ENCODE data around the gene ZNF793.

ZNF793 gene

GRCh38 chr19:37511186-37511585 lies 4.4 kb downstream of the ZNF793 start:
- in situ Hi-C loops (cut with MboI; ENCODE audit: low sequenced_read_pairs, unreplicated experiment) = no loop called here
- TF ChIP-seq CTCF (IDR thresholded peaks at IDR 0.05; ENCODE audit: borderline replicate concordance, control extremely low read depth, extremely low read depth, insufficient read depth, missing control alignments) = no peak
- DNase-seq (ENCODE audit: low spot score) = no peak

- DNase-seq (ENCODE audit: low spot score) = no peak
- no peak for TF ChIP-seq CTCF (IDR thresholded peaks at IDR 0.05; ENCODE audit: borderline replicate concordance, control extremely low read depth, extremely low read depth, insufficient read depth, missing control alignments)
- in situ Hi-C loops (cut with MboI; ENCODE audit: low sequenced_read_pairs, unreplicated experiment) = no loop called here
These were observed 5.1 kb downstream of the ZNF793 start for GRCh38 chr19:37511821-37512220.

- no peak for DNase-seq (ENCODE audit: low spot score)
- TF ChIP-seq CTCF (IDR thresholded peaks at IDR 0.05; ENCODE audit: borderline replicate concordance, control extremely low read depth, extremely low read depth, insufficient read depth, missing control alignments) = no peak
- in situ Hi-C loops (cut with MboI; ENCODE audit: low sequenced_read_pairs, unreplicated experiment) = no loop called here
These were observed 6.7 kb downstream of the ZNF793 start for GRCh38 chr19:37513397-37513796.

GRCh38 chr19:37519890-37520289 lies 13.2 kb downstream of the ZNF793 start:
- DNase-seq (ENCODE audit: low spot score) = no peak
- in situ Hi-C loops (cut with MboI; ENCODE audit: low sequenced_read_pairs, unreplicated experiment) = no loop called here
- no peak for TF ChIP-seq CTCF (IDR thresholded peaks at IDR 0.05; ENCODE audit: borderline replicate concordance, control extremely low read depth, extremely low read depth, insufficient read depth, missing control alignments)

GRCh38 chr19:37537391-37537947 lies 30.7 kb downstream of the ZNF793 start:
- no peak for TF ChIP-seq CTCF (IDR thresholded peaks at IDR 0.05; ENCODE audit: borderline replicate concordance, control extremely low read depth, extremely low read depth, insufficient read depth, missing control alignments)
- DNase-seq (ENCODE audit: low spot score) = no peak
- in situ Hi-C loops (cut with MboI; ENCODE audit: low sequenced_read_pairs, unreplicated experiment) = no loop called here

GRCh38 chr19:37551129-37551993 lies 44.6 kb downstream of the ZNF793 start:
- peak; percentile 54 for TF ChIP-seq CTCF (IDR thresholded peaks at IDR 0.05; ENCODE audit: borderline replicate concordance, control extremely low read depth, extremely low read depth, insufficient read depth, missing control alignments)
- in situ Hi-C loops (cut with MboI; ENCODE audit: low sequenced_read_pairs, unreplicated experiment) = no loop called here
- peak; percentile 93 for DNase-seq (ENCODE audit: low spot score)

All from GM13976 (cell line).